Keratinocyte (primary cell): ENCODE measurements around the gene SNRPD3. TPM values are rescaled to one million over a fixed set of nuclear protein-coding genes. Genes with fewer than 3 reads are reported as not detected.
"Not testable (repeated sequence)": the region's sequence is repeated elsewhere in the genome, so short reads cannot be mapped to it uniquely, and the experiment has no call there.

Experiments
- DNase-seq: peaks from one replicate; pipeline ENCODE4 v3.0.0-alpha.2; 2011; ENCODE audit warnings: low read depth, missing footprints, low spot score
- FAIRE-seq: peaks from 2 replicates; lab custom pipeline; 2011; peaks lifted over from hg19 to GRCh38; lab: Jason Lieb, UNC
- H2AFZ ChIP-seq: 2 replicates; pipeline ENCODE4 v1.6.0; 2012; ENCODE audit warnings: low read length, control low read depth, inconsistent platforms; ENCODE audit not compliant: control insufficient read depth
- H3K27ac ChIP-seq: 2 replicates; pipeline ENCODE4 v1.5.1; 2011; ENCODE audit warnings: low read length; ENCODE audit not compliant: control insufficient read depth, insufficient read depth
- H3K27me3 ChIP-seq: 3 replicates; pipeline ENCODE4 v1.6.0; 2011; ENCODE audit warnings: low read length; ENCODE audit not compliant: control insufficient read depth, insufficient read depth; ENCODE audit errors: extremely low read depth
- H3K36me3 ChIP-seq, 2 experiments: 2 replicates in 1 of 2; 3 replicates in 1 of 2; pipeline ENCODE4 v1.5.1; 2011; ENCODE audit warnings: low read length in 2 of 2, mild to moderate bottlenecking in 1 of 2; ENCODE audit not compliant: control insufficient read depth in 2 of 2, insufficient read depth in 2 of 2; ENCODE audit errors: extremely low read depth in 1 of 2
- H3K4me1 ChIP-seq: 3 replicates; pipeline ENCODE4 v1.5.1; 2011; ENCODE audit warnings: low read length; ENCODE audit not compliant: control insufficient read depth, insufficient read depth; ENCODE audit errors: extremely low read depth
- H3K4me2 ChIP-seq: 3 replicates; pipeline ENCODE4 v1.6.0; 2011; ENCODE audit warnings: low read depth, low read length; ENCODE audit not compliant: control insufficient read depth, insufficient read depth; ENCODE audit errors: extremely low read depth
- H3K4me3 ChIP-seq, 3 experiments: fragments of 200-600 bp in 1 of 3; sonication (generic) in 1 of 3; 2 replicates in 2 of 3; 3 replicates in 1 of 3; pipeline ENCODE4 v1.5.1; 2011 to 2016; ENCODE audit warnings: low read length in 3 of 3, mild to moderate bottlenecking in 3 of 3, control low read depth in 2 of 3, inconsistent platforms in 1 of 3, low read depth in 1 of 3, mixed read lengths in 1 of 3, mixed run types in 1 of 3, moderate library complexity in 1 of 3; ENCODE audit not compliant: control insufficient read depth in 2 of 3, insufficient read depth in 2 of 3; ENCODE audit errors: extremely low read depth in 1 of 3
- H3K79me2 ChIP-seq: 2 replicates; pipeline ENCODE4 v1.6.0; 2012; ENCODE audit warnings: low read length; ENCODE audit not compliant: control insufficient read depth, insufficient read depth
- H3K9ac ChIP-seq: 3 replicates; pipeline ENCODE4 v1.6.0; 2011; ENCODE audit warnings: low read length; ENCODE audit not compliant: control insufficient read depth, insufficient read depth; ENCODE audit errors: extremely low read depth
- H3K9me1 ChIP-seq: 3 replicates; pipeline ENCODE4 v1.6.0; 2011; ENCODE audit warnings: low read length; ENCODE audit not compliant: control insufficient read depth, insufficient read depth; ENCODE audit errors: extremely low read depth
- H3K9me3 ChIP-seq: 2 replicates; pipeline ENCODE4 v1.5.1; 2012; ENCODE audit warnings: low read depth, low read length; ENCODE audit not compliant: control insufficient read depth
- H4K20me1 ChIP-seq: 3 replicates; pipeline ENCODE4 v1.6.0; 2011; ENCODE audit warnings: low read length; ENCODE audit not compliant: control insufficient read depth, insufficient read depth; ENCODE audit errors: extremely low read depth
- CTCF ChIP-seq, 3 experiments: IDR thresholded peaks in 1 of 3; conservative IDR thresholded peaks in 1 of 3; optimal IDR thresholded peaks in 1 of 3; 2 replicates in 2 of 3; 3 replicates in 1 of 3; pipeline versions ENCODE3 to v1.5.1; 2011; ENCODE audit warnings: low read length in 3 of 3, mild to moderate bottlenecking in 3 of 3, moderate library complexity in 2 of 3, control low read depth in 1 of 3, inconsistent platforms in 1 of 3; ENCODE audit not compliant: insufficient read depth in 2 of 3; ENCODE audit errors: extremely low read depth in 1 of 3
- EZH2 ChIP-seq: IDR thresholded peaks from one replicate; pipeline ENCODE4 v1.6.1; 2012; ENCODE audit warnings: inconsistent platforms, mild to moderate bottlenecking, low read length, moderate library complexity
- dilution Hi-C: fragments of 300-500 bp; cut with MboI; formaldehyde crosslinking; loops from one replicate; pipeline ENCODE4 v1.7.0; 2020; ENCODE audit warnings: low sequenced_read_pairs; ENCODE audit not compliant: extremely low pct_ligation_motif_present
- polyA plus RNA-seq, 5 experiments: library from polyadenylated mRNA; depleted of rRNA in 3 of 5; stranded (reverse) in 3 of 5; stranded (forward) in 1 of 5; unstranded in 1 of 5; fragments of >200 nt; gene quantifications; 1 replicate in 1 of 5; 2 replicates in 3 of 5; 3 replicates in 1 of 5; pipeline versions ENCODE4 v1.2.1 to v1.2.3, GENCODE V29; 2011 to 2012; ENCODE audit warnings: missing spikeins in 2 of 5, low read depth in 1 of 5, low replicate concordance in 1 of 5

Gene SNRPD3
- polyA plus RNA-seq, 1 donor (not counting 4 experiments of a cell fraction or from before 2014, with no cell fraction given) = 135 TPM

DNA sequence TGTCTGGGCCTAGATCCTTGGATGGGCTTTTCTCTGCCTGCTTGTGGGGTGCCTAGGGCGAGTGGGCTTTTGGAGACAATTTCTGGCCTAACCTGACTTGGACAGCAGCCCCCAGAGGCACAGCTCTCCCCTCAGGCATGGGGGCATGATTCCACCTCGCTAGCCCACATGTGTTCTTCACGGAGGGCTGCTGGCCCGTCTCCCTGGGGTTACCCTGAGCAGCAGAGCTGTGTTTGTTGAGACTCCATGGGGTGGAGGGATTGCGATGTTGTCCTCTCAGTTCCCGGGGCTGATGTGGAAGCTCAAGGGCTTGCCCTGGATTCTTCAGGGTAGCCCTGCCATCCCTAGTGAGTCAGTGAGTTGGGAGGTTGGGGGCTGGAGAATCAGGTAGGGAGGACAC lies 39.4 kb downstream of the SNRPD3 start:
- Histone ChIP-seq H3K27me3 (no peaks in the 10 kb centered on the region), H3K27ac (no peak overlapping the region), H3K36me3 (no peaks in the 10 kb centered on the region), H3K9ac (no peak overlapping the region), H3K9me3 (no peaks in the 10 kb centered on the region), H4K20me1 (no peaks in the 10 kb centered on the region), H3K79me2 (no peaks in the 10 kb centered on the region), H3K9me1 (no peaks in the 10 kb centered on the region), H3K4me3 (no peak overlapping the region), H3K4me1 (peaks cover 22% of the 10 kb centered on the region), H2AFZ (no peak overlapping the region), H3K4me2 (no peak overlapping the region)
- dilution Hi-C loops = no loop called here
- no peak for FAIRE-seq
- TF ChIP-seq CTCF (optimal IDR thresholded peaks at IDR 0.05 in 1 of 3, IDR thresholded peaks at IDR 0.05 in 1 of 3, conservative IDR thresholded peaks at IDR 0.05 in 1 of 3; ENCODE audit: extremely low read depth in 1 of 3, insufficient read depth in 2 of 3, low read length in 3 of 3) (no peak), EZH2 (no peak)
- DNase-seq = no peak

DNA sequence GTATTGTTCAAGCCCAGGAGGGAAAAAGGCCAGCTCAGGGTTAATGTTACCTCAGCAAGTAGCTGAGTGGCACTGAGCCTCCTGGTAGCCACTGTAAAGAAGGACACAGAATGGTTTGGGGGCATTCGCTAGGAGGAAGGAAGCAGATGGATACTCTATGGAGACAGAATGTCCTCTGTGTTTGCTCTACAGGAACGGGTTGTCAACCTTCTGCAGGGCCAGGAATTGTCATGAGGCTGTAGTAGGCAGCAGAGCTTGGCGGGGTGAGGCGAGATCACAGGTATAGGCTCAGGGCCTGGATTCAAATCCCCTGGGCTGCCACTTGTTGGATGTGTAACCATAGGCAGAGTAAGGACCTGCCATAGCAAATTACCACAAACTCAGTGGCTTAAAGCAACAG lies 40.1 kb downstream of the SNRPD3 start:
- Histone ChIP-seq H3K9ac (no peak overlapping the region), H3K9me3 (no peaks in the 10 kb centered on the region), H3K79me2 (no peaks in the 10 kb centered on the region), H3K4me3 (no peak overlapping the region), H3K36me3 (no peaks in the 10 kb centered on the region), H3K9me1 (no peaks in the 10 kb centered on the region), H2AFZ (no peak overlapping the region), H3K4me1 (peaks cover 23% of the 10 kb centered on the region), H3K27ac (no peak overlapping the region), H3K27me3 (no peaks in the 10 kb centered on the region), H3K4me2 (no peak overlapping the region), H4K20me1 (no peaks in the 10 kb centered on the region)
- FAIRE-seq = no peak
- dilution Hi-C loops = no loop called here
- DNase-seq = no peak
- TF ChIP-seq CTCF (optimal IDR thresholded peaks at IDR 0.05 in 1 of 3, IDR thresholded peaks at IDR 0.05 in 1 of 3, conservative IDR thresholded peaks at IDR 0.05 in 1 of 3; ENCODE audit: extremely low read depth in 1 of 3, insufficient read depth in 2 of 3, low read length in 3 of 3) (no peak), EZH2 (no peak)

GRCh38 chr22:24597076-24597475 lies 41.3 kb downstream of the SNRPD3 start:
- H3K9me3 ChIP-seq, H3K9me1 ChIP-seq, FAIRE-seq, H3K27me3 ChIP-seq, H3K9ac ChIP-seq, H2AFZ ChIP-seq, H3K79me2 ChIP-seq, H3K27ac ChIP-seq, H4K20me1 ChIP-seq, H3K36me3 ChIP-seq, dilution Hi-C loops, DNase-seq, H3K4me3 ChIP-seq, H3K4me2 ChIP-seq: not testable (repeated sequence)
- H3K4me1 ChIP-seq = peaks cover 23% of the 10 kb centered on the region
